Ramos (cell line): Measurements from ENCODE around the gene GPR155.

Experiments
- in situ Hi-C: fragments of 300-500 bp; cut with MboI; formaldehyde crosslinking; loops from one replicate; pipeline ENCODE4 v1.14.3; 2022; ENCODE audit warnings: low sequenced_read_pairs; ENCODE audit not compliant: unreplicated experiment

GPR155 gene, protein sequence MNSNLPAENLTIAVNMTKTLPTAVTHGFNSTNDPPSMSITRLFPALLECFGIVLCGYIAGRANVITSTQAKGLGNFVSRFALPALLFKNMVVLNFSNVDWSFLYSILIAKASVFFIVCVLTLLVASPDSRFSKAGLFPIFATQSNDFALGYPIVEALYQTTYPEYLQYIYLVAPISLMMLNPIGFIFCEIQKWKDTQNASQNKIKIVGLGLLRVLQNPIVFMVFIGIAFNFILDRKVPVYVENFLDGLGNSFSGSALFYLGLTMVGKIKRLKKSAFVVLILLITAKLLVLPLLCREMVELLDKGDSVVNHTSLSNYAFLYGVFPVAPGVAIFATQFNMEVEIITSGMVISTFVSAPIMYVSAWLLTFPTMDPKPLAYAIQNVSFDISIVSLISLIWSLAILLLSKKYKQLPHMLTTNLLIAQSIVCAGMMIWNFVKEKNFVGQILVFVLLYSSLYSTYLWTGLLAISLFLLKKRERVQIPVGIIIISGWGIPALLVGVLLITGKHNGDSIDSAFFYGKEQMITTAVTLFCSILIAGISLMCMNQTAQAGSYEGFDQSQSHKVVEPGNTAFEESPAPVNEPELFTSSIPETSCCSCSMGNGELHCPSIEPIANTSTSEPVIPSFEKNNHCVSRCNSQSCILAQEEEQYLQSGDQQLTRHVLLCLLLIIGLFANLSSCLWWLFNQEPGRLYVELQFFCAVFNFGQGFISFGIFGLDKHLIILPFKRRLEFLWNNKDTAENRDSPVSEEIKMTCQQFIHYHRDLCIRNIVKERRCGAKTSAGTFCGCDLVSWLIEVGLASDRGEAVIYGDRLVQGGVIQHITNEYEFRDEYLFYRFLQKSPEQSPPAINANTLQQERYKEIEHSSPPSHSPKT

DNA sequence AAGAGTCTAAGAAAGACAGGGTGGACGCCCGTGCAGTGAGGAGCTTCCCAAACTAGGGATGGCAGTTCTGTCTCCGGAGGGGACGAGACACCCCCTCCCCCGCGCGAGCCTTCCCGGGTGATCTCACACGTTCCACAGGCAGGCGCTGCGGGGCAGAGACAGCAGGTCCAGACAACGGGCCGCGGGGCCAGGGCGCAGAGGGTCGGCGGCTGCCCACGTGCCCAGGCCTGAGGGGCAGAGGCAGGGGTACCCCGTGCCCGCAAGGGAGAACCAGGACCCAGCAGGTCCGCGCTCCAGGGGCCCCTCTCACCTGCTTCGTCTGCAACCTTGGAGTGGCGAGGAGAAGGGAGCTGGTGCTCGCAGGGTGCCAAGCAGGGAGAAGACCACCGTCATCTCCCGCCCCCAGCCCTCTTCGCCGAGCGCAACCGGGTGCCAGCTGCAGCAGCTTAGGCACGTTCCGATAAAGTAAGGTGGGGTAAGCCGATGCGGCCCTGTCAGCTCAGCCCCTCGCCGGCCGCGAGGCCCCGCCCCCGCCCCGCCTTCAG lies at the start of gene GPR155:
GPR155 (minus strand) TSS at position 467 of the 545 bp plus-strand sequence. CDS start 5,073 bp downstream, outside the sequence.
- in situ Hi-C loops, result no loop called here

DNA sequence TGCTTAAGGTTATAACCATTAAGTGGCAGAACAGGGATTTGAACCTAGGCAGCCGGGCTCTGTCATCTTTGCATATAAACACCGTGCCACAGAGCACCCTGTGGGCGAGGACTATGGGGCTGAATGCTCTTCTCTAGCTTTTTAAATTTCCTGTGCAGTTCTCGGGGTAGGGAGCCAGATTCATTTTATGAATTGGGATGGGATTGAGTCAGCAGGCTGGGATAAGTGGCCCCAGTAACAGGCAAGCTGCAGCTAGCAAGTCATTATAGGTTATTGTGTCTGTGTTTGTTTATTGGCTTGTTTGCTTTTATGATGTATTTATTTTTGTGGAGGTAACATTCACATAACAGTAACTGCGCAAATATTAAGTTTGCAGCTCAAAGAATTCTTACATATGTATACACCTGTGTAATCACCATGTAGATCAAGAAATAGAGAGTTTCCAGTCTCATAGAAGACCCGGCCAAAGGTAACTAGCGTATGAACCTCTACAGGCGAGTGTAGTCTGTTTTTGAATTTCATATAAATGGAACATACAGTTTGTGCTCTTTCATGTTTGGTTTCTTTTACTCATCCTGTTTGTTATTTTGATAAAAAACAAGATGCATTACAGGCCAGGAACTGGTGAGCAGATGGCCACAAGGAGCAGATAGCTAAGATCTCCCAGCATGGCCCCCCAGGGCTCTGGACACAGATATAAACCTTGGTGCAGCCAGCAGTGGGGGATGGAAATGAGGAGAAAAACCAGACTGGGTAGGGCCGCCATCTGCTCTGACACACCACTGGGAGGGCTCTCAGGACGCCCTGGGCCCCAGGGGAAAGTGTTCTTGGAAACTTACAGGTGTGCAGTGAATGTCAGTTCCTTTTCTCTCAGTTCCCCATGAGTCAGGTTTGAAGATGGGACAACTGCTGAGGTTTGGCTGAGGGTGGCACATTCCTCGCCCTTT lies 49.2 kb upstream of the GPR155 start:
- in situ Hi-C loops, result no loop called here

DNA sequence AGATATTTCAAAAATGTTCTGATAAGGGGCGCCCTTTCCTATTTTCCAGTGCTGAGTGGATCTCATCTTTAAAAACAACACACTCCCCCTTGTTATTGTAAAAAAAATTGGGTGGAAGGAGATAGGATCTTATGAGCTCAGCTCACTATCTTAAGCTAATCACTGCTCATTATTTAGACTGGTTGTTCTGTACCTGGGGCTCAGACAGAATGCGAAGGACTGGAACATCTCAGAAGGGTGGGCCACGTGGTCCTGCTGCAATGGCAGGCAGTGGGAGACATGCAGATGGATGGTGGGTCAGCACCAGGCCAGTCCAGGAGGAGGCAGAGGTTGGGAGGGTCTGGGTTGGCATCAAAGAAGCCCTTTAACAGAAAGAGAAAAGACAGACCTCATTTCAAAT lies 48.3 kb upstream of the GPR155 start:
- in situ Hi-C loops, result no loop called here

DNA sequence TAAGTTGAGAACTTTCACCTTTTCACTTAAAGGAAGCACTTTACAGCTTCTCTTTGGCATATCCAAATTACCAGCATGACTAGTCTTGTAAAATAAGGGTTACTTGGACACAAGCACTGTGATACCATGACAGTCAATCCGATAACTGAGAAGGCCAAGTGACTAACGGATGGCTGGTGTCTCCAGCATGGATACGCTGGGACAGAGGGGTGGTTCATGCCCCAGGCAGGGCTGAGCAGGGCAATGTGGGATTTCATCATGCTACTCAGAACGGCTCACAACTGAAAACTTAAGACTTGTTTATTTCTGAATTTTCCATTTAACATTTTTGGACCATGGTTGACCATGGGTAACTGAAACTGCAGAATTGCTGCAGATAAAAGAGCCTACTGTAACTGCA lies 43.1 kb upstream of the GPR155 start:
- in situ Hi-C loops, result no loop called here

DNA sequence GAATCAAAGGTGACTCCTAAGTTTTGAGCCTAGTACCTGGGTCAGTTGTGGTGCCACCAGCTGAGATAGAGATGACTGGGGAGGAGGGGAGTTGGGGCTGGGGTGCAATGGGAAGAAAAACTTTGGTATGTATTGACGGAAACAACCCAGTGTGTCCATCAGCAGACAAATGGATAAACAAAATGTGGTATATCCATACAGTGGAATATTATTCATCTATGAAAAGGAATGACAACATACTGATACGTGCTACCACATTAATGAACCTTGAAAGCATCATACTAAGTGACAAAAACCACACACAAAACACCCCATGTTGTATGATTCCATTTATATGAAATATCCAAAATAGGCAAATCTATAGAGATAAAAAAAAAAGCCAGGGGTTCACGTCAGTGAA lies 41.1 kb upstream of the GPR155 start:
- in situ Hi-C loops, result no loop called here

DNA sequence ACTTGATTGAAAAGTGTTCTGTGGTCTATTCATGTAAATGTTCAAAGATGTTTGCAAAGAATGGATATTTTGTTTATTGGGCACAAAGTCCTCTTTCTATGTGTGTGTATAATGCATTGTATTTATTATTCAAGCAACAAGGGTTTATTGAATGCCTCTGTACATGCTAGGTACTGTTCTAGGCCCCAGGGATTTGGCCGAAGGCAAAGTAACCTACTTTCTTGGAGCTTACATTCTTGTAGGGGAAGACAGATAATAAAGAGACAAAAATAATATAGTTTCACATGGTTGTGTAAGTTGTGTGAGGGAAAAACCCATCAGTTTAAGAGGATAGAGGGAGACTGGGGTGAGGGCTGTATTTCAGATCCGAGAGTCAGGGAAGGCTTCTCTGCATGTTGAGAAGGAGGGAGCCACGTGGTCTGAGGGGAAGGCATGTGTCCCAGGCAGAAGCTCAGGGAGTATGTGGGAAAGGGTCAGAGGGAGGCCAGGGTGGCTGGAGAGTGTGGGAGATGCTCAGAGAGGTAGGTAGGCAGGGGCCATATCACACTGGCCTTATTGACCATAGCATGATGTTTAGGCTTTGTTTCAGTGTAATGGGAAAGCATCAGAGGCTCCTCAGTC lies 40.4 kb upstream of the GPR155 start:
- in situ Hi-C loops, result no loop called here

DNA sequence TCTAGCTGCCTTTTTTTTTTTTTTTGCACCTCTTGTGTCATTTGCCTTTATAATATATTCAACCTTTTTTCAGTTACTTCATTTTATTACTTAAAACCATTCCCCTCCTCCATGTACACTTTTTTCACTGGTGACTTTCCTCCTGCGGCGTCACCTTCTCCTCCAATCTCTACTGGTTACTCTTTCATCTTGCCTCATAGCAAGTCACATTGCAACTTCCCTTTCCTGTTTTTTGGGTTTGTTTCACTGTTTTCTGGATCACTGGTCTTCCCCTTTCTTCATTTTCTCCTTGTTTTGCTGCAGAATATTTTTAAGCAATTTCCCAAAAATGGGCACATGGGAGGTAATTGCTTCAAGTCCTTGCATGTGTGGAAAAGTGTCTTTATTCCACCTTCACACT lies 37.7 kb upstream of the GPR155 start:
- in situ Hi-C loops, result no loop called here

DNA sequence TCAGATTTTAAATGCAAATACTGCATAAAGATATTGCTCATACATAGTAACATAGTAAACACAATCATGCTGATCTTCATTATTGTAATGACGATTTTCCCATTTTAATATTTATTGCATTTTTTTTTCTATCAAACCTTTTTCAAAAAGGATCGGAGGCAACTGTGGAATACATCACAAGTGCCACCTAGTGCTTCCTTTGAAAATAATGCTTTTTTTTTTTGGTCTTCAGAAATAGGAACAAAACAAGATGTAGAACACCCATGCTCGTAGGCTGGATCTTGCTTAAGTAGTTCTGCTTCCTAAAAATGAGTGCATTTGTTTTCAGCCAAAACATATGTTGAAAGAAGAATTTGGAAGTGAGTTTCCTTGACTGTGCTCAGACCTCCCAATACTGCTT lies 35.7 kb upstream of the GPR155 start:
- in situ Hi-C loops, result no loop called here

DNA sequence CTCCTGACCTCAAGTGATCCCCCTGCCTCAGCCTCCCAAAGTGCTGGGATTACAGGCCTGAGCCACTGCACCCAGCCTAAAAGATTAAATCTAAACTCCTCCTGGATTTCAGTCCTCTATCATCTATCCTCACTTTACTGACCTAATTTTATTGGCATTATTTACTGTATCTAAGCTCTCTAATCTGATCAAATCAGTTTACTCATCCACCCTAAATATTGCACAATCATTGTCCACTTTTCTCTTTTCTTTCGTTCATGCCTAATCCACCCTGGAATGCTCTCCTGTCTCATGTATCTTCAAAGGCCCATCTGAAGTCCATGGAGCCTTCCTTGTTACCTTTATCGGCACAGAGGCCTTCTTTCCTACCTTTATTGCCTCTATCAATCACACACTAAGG lies 31.6 kb upstream of the GPR155 start:
- in situ Hi-C loops, result no loop called here

DNA sequence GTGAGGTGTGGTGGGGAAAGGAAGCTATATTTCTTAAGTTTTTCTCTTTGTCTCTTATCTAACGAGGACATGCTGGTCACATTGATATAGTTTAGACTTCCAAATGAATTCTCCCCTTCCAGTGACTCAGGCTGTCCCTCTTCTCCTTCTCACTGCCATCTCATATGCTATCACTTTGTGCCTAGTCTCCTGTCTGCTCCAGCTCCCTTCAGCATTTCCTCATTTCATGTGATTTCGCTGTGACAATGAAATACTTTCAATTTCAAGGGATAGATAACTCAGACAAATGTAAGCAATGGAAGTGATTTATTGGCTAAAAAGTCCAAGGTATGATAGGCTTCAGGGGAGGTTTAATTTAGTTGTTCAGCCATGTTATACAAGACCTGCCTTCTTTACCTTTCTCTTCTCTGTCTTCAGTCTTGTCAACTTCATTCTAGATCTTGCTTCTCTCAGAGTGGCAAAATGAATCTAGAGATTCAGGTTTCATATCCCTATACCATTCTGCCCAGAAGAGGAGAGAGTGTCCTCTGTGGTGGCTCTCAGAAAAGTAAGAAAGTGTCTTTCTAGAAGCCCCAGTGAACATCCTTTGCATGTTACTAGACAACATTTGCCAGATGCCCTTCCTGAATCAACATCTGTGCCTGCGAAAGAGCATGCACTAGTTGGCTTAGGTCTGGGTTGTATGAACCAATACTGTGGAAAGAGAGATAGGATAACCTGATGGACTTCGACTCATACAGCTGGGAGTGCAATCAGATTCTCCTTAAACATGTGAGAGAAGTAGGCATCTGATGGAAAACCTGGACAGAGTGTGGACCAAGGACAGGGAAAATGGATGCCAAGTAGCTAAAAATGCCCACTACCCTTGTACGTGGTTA lies 29.9 kb upstream of the GPR155 start:
- in situ Hi-C loops, result no loop called here

DNA sequence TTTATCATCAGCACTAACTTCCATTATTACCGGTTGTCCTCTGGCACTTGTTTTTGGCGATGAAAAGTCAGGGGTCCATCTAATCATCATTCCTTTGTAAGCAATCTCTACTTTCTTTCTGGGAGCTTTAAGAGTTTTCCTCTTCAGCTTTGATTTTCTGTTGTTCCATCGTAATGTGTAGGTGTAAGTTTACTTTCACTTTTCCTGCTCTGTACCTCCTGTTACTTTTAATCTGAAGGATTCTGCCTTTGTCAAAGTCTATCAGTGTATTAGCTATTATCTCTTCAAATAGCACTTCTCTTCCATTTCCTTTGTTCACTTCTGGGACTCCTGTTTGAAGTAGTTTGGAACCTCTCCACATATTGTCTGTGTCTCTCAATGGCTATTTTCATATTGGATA lies 25.5 kb upstream of the GPR155 start:
- in situ Hi-C loops, result no loop called here

DNA sequence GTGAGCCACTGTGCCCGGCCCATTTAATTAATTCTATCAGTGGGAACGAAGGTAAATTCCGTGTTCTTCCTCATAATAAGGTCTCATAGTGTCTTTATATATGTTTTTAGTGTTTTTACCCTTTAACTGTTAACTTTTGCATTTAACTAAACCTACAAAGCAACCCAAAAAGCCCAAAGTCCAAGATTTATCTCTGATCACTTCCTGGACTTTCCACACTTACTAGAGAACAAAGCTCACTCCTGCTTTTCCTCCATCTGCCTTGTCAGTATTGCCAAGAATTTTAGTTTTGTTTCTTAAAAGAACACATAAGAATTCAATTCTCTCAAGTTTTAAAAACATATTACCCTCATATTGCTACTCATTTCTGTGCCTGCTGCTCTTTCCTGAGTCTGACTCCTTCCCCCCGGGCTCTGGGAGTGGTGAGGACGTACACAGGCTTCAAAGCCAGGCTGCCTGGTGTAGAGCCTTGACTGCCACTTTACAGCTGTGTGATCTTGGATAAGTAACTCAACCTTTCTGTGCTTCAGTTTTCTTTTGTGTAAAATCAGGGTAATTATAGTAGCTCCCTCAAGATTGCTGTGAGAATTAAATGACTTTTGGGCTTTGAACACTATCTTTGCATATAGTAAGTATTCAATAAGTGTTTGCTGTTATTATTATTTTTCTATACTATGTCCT lies 24.9 kb upstream of the GPR155 start:
- in situ Hi-C loops, result no loop called here

DNA sequence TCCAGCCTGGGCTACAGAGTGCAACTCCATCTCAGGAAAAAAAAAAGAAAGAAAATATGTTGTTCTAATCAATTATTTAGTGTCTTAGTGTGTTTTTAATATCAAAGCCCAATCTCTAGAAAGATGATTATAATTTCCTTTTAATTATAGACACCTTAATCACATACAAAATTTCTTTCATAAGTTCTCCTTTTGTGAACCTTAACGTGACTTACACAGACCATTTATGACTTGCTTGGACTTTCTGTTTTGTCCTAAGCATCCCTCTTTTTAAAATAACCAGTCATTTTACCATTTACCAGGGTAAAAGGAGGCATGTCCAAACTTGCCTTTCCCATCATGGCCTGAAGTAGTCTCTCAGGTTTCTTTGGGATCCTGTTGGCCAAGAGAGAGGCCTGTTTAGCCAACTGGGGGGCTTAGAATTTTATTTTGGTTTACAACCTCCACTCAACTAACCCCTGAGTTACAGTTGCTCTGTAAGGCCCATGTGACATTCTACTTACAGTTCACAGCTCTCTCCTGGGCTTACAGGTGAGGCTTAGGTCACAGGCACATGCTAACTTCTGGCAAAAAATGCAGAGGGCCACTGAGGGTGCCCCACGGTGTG lies 23.9 kb upstream of the GPR155 start:
- in situ Hi-C loops, result no loop called here

DNA sequence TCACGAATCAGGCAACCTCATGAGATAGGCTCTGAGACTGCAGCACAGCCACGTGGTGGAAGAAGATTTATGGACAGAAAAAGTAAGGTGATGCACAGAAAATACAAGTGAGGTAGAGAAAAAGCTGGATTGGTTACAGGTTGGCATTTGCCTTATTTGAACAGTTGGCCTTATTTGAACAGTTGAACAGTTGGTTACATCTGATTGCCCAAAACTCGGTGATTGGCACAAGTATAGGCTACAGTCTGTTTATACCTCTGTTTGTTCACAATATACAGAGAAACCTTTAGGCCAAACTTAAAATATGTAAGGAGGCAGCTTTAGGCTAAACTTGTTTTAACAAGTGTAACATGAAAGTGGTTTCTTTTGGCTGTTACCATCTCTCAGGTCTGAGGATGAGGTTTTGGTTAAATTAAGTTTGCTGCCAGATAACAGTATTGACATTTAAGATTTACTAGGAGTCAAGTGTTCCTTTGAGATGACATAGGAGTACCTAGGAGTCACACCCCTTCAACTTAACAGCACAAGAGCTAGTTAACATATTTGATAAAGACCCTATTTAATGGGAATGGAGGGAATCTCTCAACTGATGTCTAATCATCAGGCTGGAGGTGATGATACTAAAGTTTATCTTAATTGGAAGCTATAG lies 16.5 kb upstream of the GPR155 start:
- in situ Hi-C loops, result no loop called here

DNA sequence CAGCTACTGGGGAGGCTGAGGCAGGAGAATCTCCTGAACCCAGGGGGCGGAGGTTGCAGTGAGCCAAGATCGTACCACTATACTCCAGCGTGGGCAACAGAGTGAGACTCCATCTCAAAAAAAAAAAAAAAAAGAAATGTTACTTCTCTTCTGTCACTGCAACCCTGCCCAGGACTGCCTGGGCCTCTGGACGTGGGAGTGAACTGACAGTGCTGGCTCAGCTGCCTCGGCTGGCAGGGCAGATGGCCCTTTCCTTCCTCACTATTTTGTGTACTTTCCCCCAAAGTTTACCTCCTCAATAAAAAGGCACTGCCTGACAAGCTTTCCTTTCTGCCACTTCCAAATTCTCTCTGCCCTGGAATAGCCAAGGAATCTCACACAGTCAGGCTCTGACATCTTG lies 12.5 kb upstream of the GPR155 start:
- in situ Hi-C loops, result no loop called here

DNA sequence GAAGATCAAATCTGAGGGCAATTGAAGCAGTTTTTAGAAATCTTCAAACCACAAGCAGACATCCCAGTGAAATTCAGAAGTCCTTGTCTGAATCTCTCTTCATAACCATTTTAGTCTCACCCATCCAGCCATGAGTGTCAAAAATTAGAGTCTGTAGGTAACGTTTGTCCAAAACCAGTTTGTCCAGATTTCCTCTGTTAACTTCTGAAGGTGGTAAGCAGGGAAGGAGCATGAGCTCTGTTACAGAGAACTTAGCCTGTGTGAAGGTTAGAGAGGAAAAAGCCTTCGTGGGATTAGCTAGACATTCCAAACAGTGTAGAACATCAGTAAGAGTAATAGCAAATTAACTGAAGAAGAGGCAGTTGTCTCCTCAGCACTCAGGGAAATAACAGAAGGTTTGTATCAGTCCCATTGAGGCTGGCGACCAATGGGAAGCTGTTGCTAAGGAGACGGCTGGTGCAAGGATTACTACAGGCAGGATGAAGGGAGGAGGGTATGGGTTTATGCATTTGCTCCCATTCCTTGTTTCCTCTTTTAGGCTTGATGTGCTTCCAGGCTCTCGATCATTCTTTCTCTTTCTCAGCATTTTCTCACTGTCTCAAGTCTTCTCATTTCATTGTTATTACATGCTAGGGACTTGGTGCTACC lies 8.7 kb upstream of the GPR155 start:
- in situ Hi-C loops, result no loop called here
